ENCODE results near the gene ZFPM1. TPM values are rescaled to one million over a fixed set of nuclear protein-coding genes. Genes with fewer than 3 reads are reported as not detected.

The ZFPM1 gene
- total RNA-seq, 3 donors from 2014 or later (not counting 1 experiment from before 2014, with no cell fraction given) = 56.3 to 71.0 (median 64.6) TPM

GRCh38 chr16:88554711-88555264 lies 101.7 kb downstream of the ZFPM1 start:
- 89% methylated on average over 15 of the region's 15 CpGs for WGBS (ENCODE audit: insufficient coverage)
- H3K4me3 Mint-ChIP-seq = no peak overlapping the region
- no peaks in the 10 kb centered on the region for H3K27me3 ChIP-seq (ENCODE audit: control insufficient read depth, insufficient read depth, low read length)
- ATAC-seq (no peak), DNase-seq (no peak)
- H3K9me3 ChIP-seq (ENCODE audit: control insufficient read depth, insufficient read depth, low read length) = no peaks in the 10 kb centered on the region
- intact Hi-C loops (cut with micrococcal nuclease) = no loop called here
- H3K27me3 Mint-ChIP-seq (ENCODE audit: low read depth in 2 of 2) = no peaks in the 10 kb centered on the region
- TF ChIP-seq CTCF (IDR thresholded peaks at IDR 0.05) = no peak
- no peak overlapping the region for H3K27ac ChIP-seq (ENCODE audit: low read length)
- H3K4me1 ChIP-seq (ENCODE audit: control insufficient read depth, insufficient read depth, low read length) = peaks cover 62% of the 10 kb centered on the region
- H3K27ac Mint-ChIP-seq = peak overlapping the region in 1 of 2 donors; percentile 71
- H3K9me3 Mint-ChIP-seq = no peaks in the 10 kb centered on the region
- H3K36me3 ChIP-seq (ENCODE audit: control insufficient read depth, insufficient read depth, low read length) = no peaks in the 10 kb centered on the region
- H3K4me1 Mint-ChIP-seq = peaks cover 17 to 55% of the 10 kb centered on the region in 2 donors
- H3K4me3 ChIP-seq (ENCODE audit: low read length) = no peak overlapping the region
- H3K36me3 Mint-ChIP-seq = no peaks in the 10 kb centered on the region

DNA sequence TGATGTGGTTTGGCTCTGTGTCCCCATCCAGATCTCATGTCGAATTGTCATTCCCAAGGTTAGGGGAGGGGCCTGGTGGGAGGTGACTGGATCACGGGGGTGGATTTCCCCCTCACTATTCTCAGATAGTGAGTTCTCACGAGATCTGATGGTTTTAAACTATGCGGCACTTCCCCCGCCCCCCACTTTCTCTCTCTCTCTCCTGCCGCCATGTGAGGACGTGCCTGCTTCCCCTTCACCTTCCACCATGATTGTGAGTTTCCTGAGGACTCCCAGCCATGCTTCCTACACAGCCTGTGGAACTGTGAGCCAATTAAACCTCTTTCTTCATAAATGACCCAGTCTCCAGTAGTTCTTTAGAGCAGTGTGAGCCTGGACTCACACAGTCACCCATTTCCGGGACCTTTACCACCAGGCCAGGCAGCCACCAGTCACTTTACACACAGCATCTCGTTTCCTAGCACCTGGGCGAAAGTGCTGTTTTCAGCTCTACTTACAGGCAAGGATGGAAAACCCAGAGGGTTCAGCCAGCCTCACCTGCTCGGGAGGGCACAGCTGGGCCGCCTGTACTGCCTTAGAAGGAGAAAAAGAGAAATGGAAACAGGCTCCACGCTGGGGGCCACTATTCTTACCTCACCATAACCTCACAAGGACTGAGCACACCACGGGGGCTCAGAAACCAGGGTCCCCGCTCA lies 103.4 kb downstream of the ZFPM1 start:
- Histone ChIP-seq H3K9me3 (ENCODE audit: control insufficient read depth, insufficient read depth, low read length) (no peaks in the 10 kb centered on the region), H3K27ac (ENCODE audit: low read length) (no peak overlapping the region), H3K4me3 (ENCODE audit: low read length) (no peak overlapping the region), H3K36me3 (ENCODE audit: control insufficient read depth, insufficient read depth, low read length) (no peaks in the 10 kb centered on the region), H3K4me1 (ENCODE audit: control insufficient read depth, insufficient read depth, low read length) (peaks cover 50% of the 10 kb centered on the region), H3K27me3 (ENCODE audit: control insufficient read depth, insufficient read depth, low read length) (no peaks in the 10 kb centered on the region)
- H3K9me3 Mint-ChIP-seq = no peaks in the 10 kb centered on the region
- H3K4me3 Mint-ChIP-seq = no peak overlapping the region
- WGBS (ENCODE audit: insufficient coverage) = 84% methylated on average over 13 of the region's 15 CpGs
- no peaks in the 10 kb centered on the region for H3K27me3 Mint-ChIP-seq (ENCODE audit: low read depth in 2 of 2)
- no peak for DNase-seq
- peaks cover 9 to 48% of the 10 kb centered on the region in 2 donors for H3K4me1 Mint-ChIP-seq
- intact Hi-C loops (cut with micrococcal nuclease) = no loop called here
- ATAC-seq = no peak
- no peak for TF ChIP-seq CTCF (IDR thresholded peaks at IDR 0.05)
- H3K27ac Mint-ChIP-seq = peak overlapping the region in 1 of 2 donors; percentile 41
- H3K36me3 Mint-ChIP-seq = no peaks in the 10 kb centered on the region

GRCh38 chr16:88558457-88559442 lies 105.7 kb downstream of the ZFPM1 start:
- peaks cover 5 to 33% of the 10 kb centered on the region in 2 donors for H3K4me1 Mint-ChIP-seq

More at GRCh38 chr16:88558457-88559442, 105.7 kb downstream of the ZFPM1 start:
- H3K4me3 Mint-ChIP-seq = no peak overlapping the region
- H3K4me3 ChIP-seq (ENCODE audit: low read length) = no peak overlapping the region
- H3K27me3 ChIP-seq (ENCODE audit: control insufficient read depth, insufficient read depth, low read length) = no peaks in the 10 kb centered on the region
- no peaks in the 10 kb centered on the region for H3K27me3 Mint-ChIP-seq (ENCODE audit: low read depth in 2 of 2)
- peak overlapping the region in 1 of 2 donors; percentile 73 for H3K27ac Mint-ChIP-seq
- DNase-seq (peak in 1 of 2 donors; percentile 50), ATAC-seq (peak; percentile 48 to 73 (median 69))
- H3K9me3 ChIP-seq (ENCODE audit: control insufficient read depth, insufficient read depth, low read length) = no peaks in the 10 kb centered on the region
- H3K27ac ChIP-seq (ENCODE audit: low read length) = no peak overlapping the region
- H3K9me3 Mint-ChIP-seq = no peaks in the 10 kb centered on the region
- no peaks in the 10 kb centered on the region for H3K36me3 Mint-ChIP-seq
- 65% methylated on average over 35 of the region's 45 CpGs for WGBS (ENCODE audit: insufficient coverage)
- intact Hi-C loops (cut with micrococcal nuclease) = loop anchor here (2.0 kb wide), 1 partner anchor 300 kb away; no protein-coding TSS in a partner anchor
- H3K4me1 ChIP-seq (ENCODE audit: control insufficient read depth, insufficient read depth, low read length) = peaks cover 33% of the 10 kb centered on the region
- H3K36me3 ChIP-seq (ENCODE audit: control insufficient read depth, insufficient read depth, low read length) = no peaks in the 10 kb centered on the region
- peak; percentile 46 for TF ChIP-seq CTCF (IDR thresholded peaks at IDR 0.05)

All from natural killer cell (primary cell).